DND-41 (cell line): ENCODE results near the gene EDAR.

ENCODE experiments used
- CTCF ChIP-seq: IDR thresholded peaks from 2 replicates; pipeline ENCODE4 v1.5.1; 2012; ENCODE audit warnings: borderline replicate concordance, low read length, moderate library complexity, mild to moderate bottlenecking; ENCODE audit not compliant: poor library complexity, severe bottlenecking; ENCODE audit errors: extremely low read depth
- EZH2 ChIP-seq: IDR thresholded peaks from 3 replicates; pipeline ENCODE4 v1.6.1; 2012; ENCODE audit warnings: borderline replicate concordance, low read depth, mild to moderate bottlenecking, moderate library complexity, low read length, inconsistent platforms; ENCODE audit not compliant: severe bottlenecking

DNA sequence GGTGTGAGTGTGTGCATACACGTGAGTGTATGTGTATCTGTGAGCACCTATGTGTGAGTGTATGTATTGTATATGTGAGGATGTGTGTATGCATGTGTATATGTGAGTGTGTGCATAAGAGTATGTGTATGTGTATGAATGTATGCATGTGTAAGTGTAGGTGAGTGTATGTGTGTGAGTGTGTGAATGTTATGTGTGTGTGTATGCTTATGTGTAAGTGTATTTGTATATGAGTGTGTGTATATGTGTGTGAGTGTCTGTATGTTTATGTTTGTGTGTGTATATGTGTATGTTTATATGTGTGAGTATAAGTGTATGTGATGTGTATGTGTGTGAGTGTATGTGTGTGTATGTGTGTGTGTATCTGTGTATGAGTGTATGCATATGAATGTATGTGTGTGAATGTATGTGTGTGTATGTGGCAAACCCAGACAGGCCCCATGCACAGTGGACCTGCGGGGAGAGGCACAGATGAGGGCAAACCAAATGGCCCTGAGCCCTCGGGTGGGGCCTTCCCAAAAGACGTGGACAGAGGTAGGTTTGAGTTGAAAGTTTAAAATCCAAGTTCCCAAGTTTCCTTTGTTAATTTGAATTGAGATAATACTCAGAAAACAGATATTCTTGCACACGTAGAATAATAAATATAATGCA is 51.5 kb downstream of the EDAR start:
- no peak for TF ChIP-seq CTCF
- TF ChIP-seq EZH2, result no peak
